Measurements from ENCODE around the gene QPCT.

The QPCT gene

GRCh38 chr2:37325625-37326071 lies 18.8 kb upstream of the QPCT start:
- DNase-seq = no peak

- DNase-seq = no peak
Measured at GRCh38 chr2:37326285-37326684, 18.1 kb upstream of the QPCT start.

GRCh38 chr2:37326866-37327634 lies 17.4 kb upstream of the QPCT start:
- no peak for DNase-seq

- DNase-seq = no peak
Measured at GRCh38 chr2:37330681-37331080, 13.7 kb upstream of the QPCT start.

- no peak for DNase-seq
Measured at GRCh38 chr2:37332560-37332959, 11.9 kb upstream of the QPCT start.

GRCh38 chr2:37333256-37333655 lies 11.2 kb upstream of the QPCT start:
- no peak for DNase-seq

GRCh38 chr2:37335604-37336003 lies 8.8 kb upstream of the QPCT start:
- no peak for DNase-seq

GRCh38 chr2:37337620-37338280 lies 6.7 kb upstream of the QPCT start:
- DNase-seq = no peak

GRCh38 chr2:37338933-37339332 lies 5.5 kb upstream of the QPCT start:
- DNase-seq = no peak

- DNase-seq = no peak
Measured at GRCh38 chr2:37340637-37341036, 3.8 kb upstream of the QPCT start.

- DNase-seq = no peak
Measured at GRCh38 chr2:37342591-37343220, 1.7 kb upstream of the QPCT start.

GRCh38 chr2:37343537-37344434 lies 644 bp upstream of the QPCT start:
- no peak for DNase-seq

GRCh38 chr2:37348155-37348554 lies 3.7 kb downstream of the QPCT start:
- no peak for DNase-seq

- no peak for DNase-seq
Measured at GRCh38 chr2:37349231-37349860, 4.9 kb downstream of the QPCT start.

GRCh38 chr2:37350034-37350433 lies 5.6 kb downstream of the QPCT start:
- no peak for DNase-seq

- no peak for DNase-seq
Measured at GRCh38 chr2:37354531-37354930, 10.1 kb downstream of the QPCT start.

- DNase-seq = no peak
Measured at GRCh38 chr2:37355735-37356134, 11.3 kb downstream of the QPCT start.

- no peak for DNase-seq
Measured at GRCh38 chr2:37356299-37356698, 11.9 kb downstream of the QPCT start.

- no peak for DNase-seq
Measured at GRCh38 chr2:37357069-37357468, 12.6 kb downstream of the QPCT start.

- no peak for DNase-seq
Measured at GRCh38 chr2:37357530-37357929, 13.1 kb downstream of the QPCT start.

- DNase-seq = no peak
Measured at GRCh38 chr2:37358466-37358865, 14.0 kb downstream of the QPCT start.

GRCh38 chr2:37361216-37361815 lies 16.9 kb downstream of the QPCT start:
- DNase-seq = no peak
